Omental fat pad (tissue), 4 donors: Measurements from ENCODE around the gene TOB2. TPM values are rescaled to one million over a fixed set of nuclear protein-coding genes. Genes with fewer than 3 reads are reported as not detected.
"Not testable (repeated sequence)": the region's sequence is repeated elsewhere in the genome, so short reads cannot be mapped to it uniquely, and the experiment has no call there.

Experiments used
- ATAC-seq: fragments of 150-250 bp; one replicate; pipeline ENCODE4 v1.9.1; 2016; ENCODE audit warnings: mild to moderate bottlenecking, moderate library complexity; ENCODE audit not compliant: low FRiP score
- DNase-seq: peaks from one replicate; pipeline ENCODE4 v3.0.0-alpha.2; 2019; ENCODE audit warnings: low spot score
- total RNA-seq, 4 donors: library from RNA; depleted of rRNA; stranded (reverse); fragments of >200 nt; gene quantifications; one replicate each; pipeline ENCODE4 v1.1.0, GENCODE V29; 2016
- TF ChIP-seq, protein P1 (sequence below), 3 donors: fragments of 450-650 bp; IDR thresholded peaks; one replicate each; pipeline ENCODE4 v1.5.1; 2016 to 2017; ENCODE audit warnings: antibody characterized with exemption in 3 of 3, mild to moderate bottlenecking in 3 of 3, moderate library complexity in 2 of 3

Gene TOB2
- total RNA-seq, 4 donors from 2014 or later = 59.4 to 111 (median 64.1) TPM

GRCh38 chr22:41436322-41437113, 10.1 kb downstream of the TOB2 start:
- DNase-seq (no peak), ATAC-seq (no peak)
- TF ChIP-seq, protein P1, sequence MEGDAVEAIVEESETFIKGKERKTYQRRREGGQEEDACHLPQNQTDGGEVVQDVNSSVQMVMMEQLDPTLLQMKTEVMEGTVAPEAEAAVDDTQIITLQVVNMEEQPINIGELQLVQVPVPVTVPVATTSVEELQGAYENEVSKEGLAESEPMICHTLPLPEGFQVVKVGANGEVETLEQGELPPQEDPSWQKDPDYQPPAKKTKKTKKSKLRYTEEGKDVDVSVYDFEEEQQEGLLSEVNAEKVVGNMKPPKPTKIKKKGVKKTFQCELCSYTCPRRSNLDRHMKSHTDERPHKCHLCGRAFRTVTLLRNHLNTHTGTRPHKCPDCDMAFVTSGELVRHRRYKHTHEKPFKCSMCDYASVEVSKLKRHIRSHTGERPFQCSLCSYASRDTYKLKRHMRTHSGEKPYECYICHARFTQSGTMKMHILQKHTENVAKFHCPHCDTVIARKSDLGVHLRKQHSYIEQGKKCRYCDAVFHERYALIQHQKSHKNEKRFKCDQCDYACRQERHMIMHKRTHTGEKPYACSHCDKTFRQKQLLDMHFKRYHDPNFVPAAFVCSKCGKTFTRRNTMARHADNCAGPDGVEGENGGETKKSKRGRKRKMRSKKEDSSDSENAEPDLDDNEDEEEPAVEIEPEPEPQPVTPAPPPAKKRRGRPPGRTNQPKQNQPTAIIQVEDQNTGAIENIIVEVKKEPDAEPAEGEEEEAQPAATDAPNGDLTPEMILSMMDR (IDR thresholded peaks at IDR 0.05) = no peak

GRCh38 chr22:41435560-41435959, 11.0 kb downstream of the TOB2 start:
- ATAC-seq (no peak), DNase-seq (no peak)
- TF ChIP-seq, protein P1 (IDR thresholded peaks at IDR 0.05) = no peak

GRCh38 chr22:41434361-41435003, 12.1 kb downstream of the TOB2 start:
- not testable (repeated sequence) for DNase-seq, ATAC-seq

DNA sequence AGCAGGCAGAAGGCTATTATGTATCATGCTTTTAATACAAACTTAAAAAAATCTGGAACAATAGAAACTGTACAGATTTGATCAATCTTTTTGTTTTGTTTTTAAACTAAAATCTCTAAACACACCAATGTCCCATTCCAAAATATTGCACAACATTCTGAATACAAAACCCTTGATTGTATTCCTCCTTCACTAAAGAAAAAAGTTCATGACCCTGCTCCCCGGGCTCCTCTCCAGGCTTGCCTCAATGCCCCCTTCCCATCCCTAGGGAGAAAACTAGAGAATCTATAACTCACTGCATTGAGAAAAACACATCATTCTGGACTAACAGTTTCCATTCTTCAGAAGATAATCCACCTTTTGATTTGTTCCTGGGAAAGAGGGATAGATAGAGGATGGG, 13.1 kb downstream of the TOB2 start:
- DNase-seq, ATAC-seq: not testable (repeated sequence)

DNA sequence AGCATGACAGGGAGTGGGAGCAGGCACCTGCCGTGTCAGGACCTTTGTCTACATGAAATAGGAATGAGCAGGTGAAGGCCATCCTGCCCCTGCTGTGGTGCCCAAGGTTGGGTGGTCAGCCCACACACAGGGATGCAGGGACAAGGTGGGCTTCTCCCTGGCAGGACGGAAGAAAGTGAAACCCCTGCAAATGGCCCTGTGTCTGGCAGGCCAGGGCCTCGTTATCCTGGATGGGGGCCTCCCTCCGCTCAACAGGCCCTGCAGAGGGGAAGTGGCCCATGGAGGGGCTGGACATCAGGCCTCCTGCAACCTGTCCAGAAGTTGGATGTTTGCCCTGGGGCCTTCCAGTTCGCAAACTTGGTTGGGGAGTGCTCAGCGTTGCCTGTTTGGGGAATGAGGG, 14.9 kb downstream of the TOB2 start:
- ATAC-seq (no peak), DNase-seq (no peak)
- TF ChIP-seq, protein P1 (IDR thresholded peaks at IDR 0.05) = no peak

DNA sequence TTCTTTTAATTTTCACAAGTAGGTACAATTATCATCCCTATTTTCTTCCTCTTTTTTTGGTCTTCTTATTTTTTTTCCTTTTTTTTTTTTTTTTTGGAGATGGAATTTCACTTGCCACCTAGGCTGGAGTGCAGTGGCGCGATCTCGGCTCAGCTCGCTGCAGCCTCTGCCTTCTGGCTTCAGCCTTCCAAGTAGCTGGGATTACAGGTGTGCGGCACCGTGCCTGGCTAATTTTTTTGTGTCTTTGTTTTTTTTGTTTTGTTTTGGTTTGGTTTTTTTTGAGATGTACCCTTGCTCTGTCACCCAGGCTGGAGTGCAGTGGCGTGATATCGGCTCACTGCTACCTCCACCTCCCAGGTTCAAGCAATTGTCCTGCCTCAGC, 16.7 kb downstream of the TOB2 start:
- TF ChIP-seq, protein P1 (IDR thresholded peaks at IDR 0.05) = no peak
- DNase-seq (no peak), ATAC-seq (no peak)

DNA sequence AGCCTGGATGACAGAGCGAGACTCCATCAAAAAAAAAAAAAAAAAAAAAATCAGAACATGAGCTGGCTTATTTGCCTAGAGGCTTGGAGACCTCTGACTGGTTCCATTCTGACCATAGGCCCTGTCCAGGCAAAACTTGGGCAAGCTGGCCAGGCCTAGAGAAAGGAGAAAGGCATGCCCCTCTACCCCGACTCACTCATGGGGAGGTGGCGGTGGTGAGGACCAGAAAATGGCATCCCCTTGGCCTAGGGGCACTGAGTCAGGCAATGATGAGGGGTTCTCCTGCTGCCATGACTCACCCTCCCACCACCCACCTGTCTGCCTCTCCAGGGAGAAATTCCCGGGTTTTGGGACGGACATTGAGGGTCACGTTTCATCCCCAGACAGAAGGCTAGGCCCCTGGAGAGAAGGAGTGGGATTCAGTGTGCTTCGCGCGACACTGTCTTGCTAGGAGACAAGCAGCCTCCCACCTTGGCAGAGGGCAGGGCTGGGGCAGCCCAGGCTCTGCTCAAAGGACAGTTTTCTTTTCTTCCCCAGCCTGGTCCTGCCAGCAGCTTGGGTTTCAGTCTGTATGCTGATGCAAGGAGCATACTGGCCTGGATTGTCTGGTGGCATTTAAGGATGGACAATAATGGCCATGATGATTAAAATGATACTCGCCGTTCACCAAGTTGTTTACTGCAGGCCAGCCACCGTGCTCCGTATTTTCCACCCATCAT, 17.2 kb downstream of the TOB2 start:
- ATAC-seq (no peak), DNase-seq (no peak)
- TF ChIP-seq, protein P1 (IDR thresholded peaks at IDR 0.05) = no peak
